ENCODE results near the gene NRIP1. TPM values are rescaled to one million over a fixed set of nuclear protein-coding genes. Genes with fewer than 3 reads are reported as not detected.

The NRIP1 gene
- total RNA-seq, 4 donors from 2014 or later = 31.0 to 33.0 (median 32.2) TPM

DNA sequence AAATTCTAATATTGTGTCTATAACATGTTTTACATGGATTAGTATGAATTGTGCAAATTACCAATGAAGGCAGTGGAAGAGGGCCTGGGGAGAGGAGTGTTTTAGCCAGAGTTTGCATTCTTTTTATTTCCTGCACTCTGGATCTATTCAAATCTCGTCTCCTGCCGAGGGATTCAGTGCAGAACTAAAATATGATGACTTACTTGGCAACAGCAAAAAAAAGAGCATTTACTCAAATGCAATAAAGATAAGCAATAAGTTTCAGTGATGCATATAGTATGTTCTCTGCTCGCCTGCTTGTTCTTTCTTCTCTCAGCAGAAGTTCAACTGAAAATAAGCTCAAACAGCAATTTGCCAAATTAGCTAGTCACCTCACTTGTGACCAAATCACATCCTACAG lies 33.4 kb upstream of the NRIP1 start:
- TF ChIP-seq, protein P1, sequence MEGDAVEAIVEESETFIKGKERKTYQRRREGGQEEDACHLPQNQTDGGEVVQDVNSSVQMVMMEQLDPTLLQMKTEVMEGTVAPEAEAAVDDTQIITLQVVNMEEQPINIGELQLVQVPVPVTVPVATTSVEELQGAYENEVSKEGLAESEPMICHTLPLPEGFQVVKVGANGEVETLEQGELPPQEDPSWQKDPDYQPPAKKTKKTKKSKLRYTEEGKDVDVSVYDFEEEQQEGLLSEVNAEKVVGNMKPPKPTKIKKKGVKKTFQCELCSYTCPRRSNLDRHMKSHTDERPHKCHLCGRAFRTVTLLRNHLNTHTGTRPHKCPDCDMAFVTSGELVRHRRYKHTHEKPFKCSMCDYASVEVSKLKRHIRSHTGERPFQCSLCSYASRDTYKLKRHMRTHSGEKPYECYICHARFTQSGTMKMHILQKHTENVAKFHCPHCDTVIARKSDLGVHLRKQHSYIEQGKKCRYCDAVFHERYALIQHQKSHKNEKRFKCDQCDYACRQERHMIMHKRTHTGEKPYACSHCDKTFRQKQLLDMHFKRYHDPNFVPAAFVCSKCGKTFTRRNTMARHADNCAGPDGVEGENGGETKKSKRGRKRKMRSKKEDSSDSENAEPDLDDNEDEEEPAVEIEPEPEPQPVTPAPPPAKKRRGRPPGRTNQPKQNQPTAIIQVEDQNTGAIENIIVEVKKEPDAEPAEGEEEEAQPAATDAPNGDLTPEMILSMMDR (IDR thresholded peaks at IDR 0.05) = no peak
- TF ChIP-seq EP300 (IDR thresholded peaks at IDR 0.05) (no peak), POLR2A (IDR thresholded peaks at IDR 0.05) (no peak)
- H3K4me1 ChIP-seq = no peaks in the 10 kb centered on the region
- H3K4me3 ChIP-seq = no peak overlapping the region
- 40 to 59% methylated on average over 3 of the region's 3 CpGs for WGBS, 2 donors
- H3K27me3 ChIP-seq = no peaks in the 10 kb centered on the region
- no peaks in the 10 kb centered on the region for H3K36me3 ChIP-seq
- H3K27ac ChIP-seq = no peak overlapping the region
- H3K9me3 ChIP-seq = no peaks in the 10 kb centered on the region
- DNase-seq (ENCODE audit: low spot score in 2 of 2) = no peak

DNA sequence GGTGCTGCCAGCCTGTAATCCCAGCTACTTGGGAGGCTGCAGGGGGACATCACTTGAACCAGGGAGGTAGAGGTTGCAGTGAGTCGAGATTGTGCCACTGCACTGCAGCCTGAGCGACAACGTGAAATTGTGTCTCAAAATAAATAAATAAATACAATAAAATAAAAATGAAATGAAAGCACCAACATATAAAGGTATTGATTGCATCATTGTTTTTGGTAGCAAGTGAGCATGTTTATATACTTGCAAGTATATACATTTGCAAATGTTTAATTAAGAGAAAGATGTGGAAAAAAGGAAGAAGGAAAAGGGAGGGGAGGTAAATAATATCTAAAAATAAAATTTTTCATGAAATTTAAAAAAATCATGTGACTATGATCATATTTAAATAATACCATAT lies 32.8 kb upstream of the NRIP1 start:
- TF ChIP-seq, protein P1 (IDR thresholded peaks at IDR 0.05) = no peak
- TF ChIP-seq POLR2A (IDR thresholded peaks at IDR 0.05) (no peak), EP300 (IDR thresholded peaks at IDR 0.05) (no peak)
- Histone ChIP-seq H3K4me3 (no peak overlapping the region), H3K4me1 (no peaks in the 10 kb centered on the region), H3K27me3 (no peaks in the 10 kb centered on the region), H3K27ac (no peak overlapping the region), H3K36me3 (no peaks in the 10 kb centered on the region), H3K9me3 (no peaks in the 10 kb centered on the region)
- no peak for DNase-seq (ENCODE audit: low spot score in 2 of 2)
- WGBS, 2 donors = 95 to 97% methylated on average over 3 of the region's 3 CpGs

DNA sequence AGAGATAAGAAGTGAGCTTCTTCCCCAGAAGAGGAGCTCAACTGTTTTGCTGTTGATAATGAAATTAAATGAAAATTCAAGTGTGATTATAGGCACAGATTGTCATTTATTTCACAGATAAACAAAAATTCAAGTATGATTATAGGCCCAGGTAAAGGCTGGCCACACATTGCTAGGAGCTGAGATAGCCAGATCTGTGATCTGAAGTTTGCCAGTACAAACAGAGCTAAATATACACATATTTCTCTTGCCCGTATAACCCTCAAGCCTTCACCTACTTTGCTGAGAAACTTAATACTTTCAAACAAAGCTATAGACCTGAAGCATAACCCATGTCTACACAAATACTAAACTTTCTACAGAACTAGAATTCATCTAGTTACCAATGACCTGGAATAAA lies 31.3 kb upstream of the NRIP1 start:
- WGBS, 2 donors = 76 to 97% methylated on average over 1 of the region's 1 CpG
- Histone ChIP-seq H3K36me3 (no peaks in the 10 kb centered on the region), H3K27me3 (no peaks in the 10 kb centered on the region), H3K27ac (no peak overlapping the region), H3K4me1 (no peaks in the 10 kb centered on the region), H3K9me3 (no peaks in the 10 kb centered on the region), H3K4me3 (no peak overlapping the region)
- TF ChIP-seq, protein P1 (IDR thresholded peaks at IDR 0.05) = no peak
- TF ChIP-seq EP300 (IDR thresholded peaks at IDR 0.05) = no peak
- no peak for TF ChIP-seq POLR2A (IDR thresholded peaks at IDR 0.05)
- DNase-seq (ENCODE audit: low spot score in 2 of 2) = no peak

DNA sequence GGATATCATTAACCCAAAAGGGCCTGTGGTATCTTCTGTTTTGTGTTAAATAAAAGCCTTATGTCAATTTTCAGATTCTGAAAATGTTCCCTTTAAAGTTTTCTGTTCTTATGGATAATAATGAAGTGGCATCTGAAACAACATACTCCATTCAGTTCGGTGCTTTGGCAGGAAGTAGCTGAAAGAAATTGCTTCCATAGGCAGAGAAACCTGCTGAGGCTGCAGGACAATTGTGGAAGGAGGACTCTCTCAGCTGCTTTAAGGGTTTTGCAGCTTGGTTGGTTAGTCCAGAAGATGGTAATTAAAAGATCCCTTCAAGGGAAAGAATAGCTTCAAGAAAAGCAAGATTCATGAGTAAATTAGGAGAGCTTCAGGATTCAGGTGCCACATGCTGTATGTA lies 30.5 kb upstream of the NRIP1 start:
- Histone ChIP-seq H3K36me3 (no peaks in the 10 kb centered on the region), H3K27ac (no peak overlapping the region), H3K27me3 (no peaks in the 10 kb centered on the region), H3K9me3 (no peaks in the 10 kb centered on the region), H3K4me3 (no peak overlapping the region), H3K4me1 (no peaks in the 10 kb centered on the region)
- no peak for DNase-seq (ENCODE audit: low spot score in 2 of 2)
- 8 to 10% methylated on average over 1 of the region's 1 CpG for WGBS, 2 donors
- TF ChIP-seq, protein P1 (IDR thresholded peaks at IDR 0.05) = no peak
- TF ChIP-seq POLR2A (IDR thresholded peaks at IDR 0.05) (no peak), EP300 (IDR thresholded peaks at IDR 0.05) (no peak)

DNA sequence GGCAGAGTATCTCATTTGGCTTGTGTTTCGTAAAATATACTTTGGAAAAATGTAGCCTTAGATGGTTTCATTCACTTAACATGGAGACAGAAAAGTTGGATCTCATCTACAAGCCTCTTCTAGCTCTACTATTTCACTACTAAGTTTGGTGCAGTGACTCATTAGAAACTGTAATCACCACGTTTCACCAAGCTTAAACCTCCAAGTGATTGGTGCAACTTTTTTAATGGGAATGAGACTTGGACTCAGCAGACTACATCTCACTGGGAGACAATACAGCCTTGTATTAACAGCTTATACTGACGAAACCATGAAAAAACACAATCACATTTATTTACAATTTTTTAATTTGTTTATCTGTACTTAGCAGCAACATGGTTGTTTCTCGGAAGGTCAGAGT lies 29.9 kb upstream of the NRIP1 start:
- H3K27ac ChIP-seq = no peak overlapping the region
- no peaks in the 10 kb centered on the region for H3K27me3 ChIP-seq
- H3K9me3 ChIP-seq = no peaks in the 10 kb centered on the region
- H3K4me1 ChIP-seq = no peaks in the 10 kb centered on the region
- 54 to 57% methylated on average over 4 of the region's 4 CpGs for WGBS, 2 donors
- H3K4me3 ChIP-seq = no peak overlapping the region
- H3K36me3 ChIP-seq = no peaks in the 10 kb centered on the region
- no peak for DNase-seq (ENCODE audit: low spot score in 2 of 2)
- TF ChIP-seq, protein P1 (IDR thresholded peaks at IDR 0.05) = no peak
- TF ChIP-seq EP300 (IDR thresholded peaks at IDR 0.05) = no peak
- no peak for TF ChIP-seq POLR2A (IDR thresholded peaks at IDR 0.05)

Measured in tibial nerve (tissue), 4 donors.